GM12891 (cell line): Measurements from ENCODE around the gene PRC1.

Source experiments
- DNase-seq: peaks from one replicate; pipeline ENCODE4 v3.0.0; 2011; ENCODE audit warnings: low spot score; ENCODE audit not compliant: insufficient read length
- FAIRE-seq: peaks from 2 replicates; lab custom pipeline; 2011; peaks lifted over from hg19 to GRCh38; lab: Jason Lieb, UNC
- PAX5 ChIP-seq: IDR thresholded peaks from 2 replicates; pipeline ENCODE4 v1.6.1; 2011; ENCODE audit warnings: low read length, moderate library complexity, mild to moderate bottlenecking; ENCODE audit not compliant: insufficient read depth, severe bottlenecking
- POLR2A ChIP-seq: IDR thresholded peaks from 2 replicates; pipeline ENCODE4 v1.6.1; 2011; ENCODE audit warnings: low read depth, low read length, control low read depth
- POLR2AphosphoS5 ChIP-seq: IDR thresholded peaks from 2 replicates; pipeline ENCODE4 v1.6.1; 2011; ENCODE audit warnings: low read depth, low read length, control low read depth
- POU2F2 ChIP-seq: IDR thresholded peaks from 2 replicates; pipeline ENCODE4 v1.6.1; 2011; ENCODE audit warnings: low read depth, mild to moderate bottlenecking, control low read depth, low read length, moderate library complexity
- SPI1 ChIP-seq: IDR thresholded peaks from 2 replicates; pipeline ENCODE4 v1.6.1; 2011; ENCODE audit warnings: low read depth, low read length, control low read depth
- TAF1 ChIP-seq: IDR thresholded peaks from 2 replicates; pipeline ENCODE4 v1.6.1; 2011; ENCODE audit warnings: low read depth, low read length, control low read depth

Gene PRC1

DNA sequence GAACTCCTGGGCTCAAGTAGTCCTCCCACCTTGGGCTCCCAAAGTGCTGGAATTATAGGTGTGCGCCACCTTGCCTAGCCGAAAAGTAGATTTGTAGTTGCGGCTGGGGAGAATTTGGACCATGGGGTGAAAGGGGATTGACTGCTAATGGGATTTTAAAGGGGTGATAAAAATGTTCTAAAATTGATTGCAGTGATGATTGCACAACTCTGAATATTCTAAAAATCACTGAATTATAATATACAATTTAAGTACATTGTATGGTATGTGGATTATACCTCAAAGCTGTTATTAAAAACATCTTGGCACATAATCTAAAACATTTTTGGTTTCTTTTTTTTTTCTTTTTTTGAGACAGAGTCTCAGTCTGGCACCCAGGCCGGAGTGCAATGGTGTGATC lies 3.9 kb downstream of the PRC1 start:
- DNase-seq (no peak), FAIRE-seq (no peak)
- TF ChIP-seq PAX5 = no peak
- no peak for TF ChIP-seq TAF1
- no peak for TF ChIP-seq POU2F2
- no peak for TF ChIP-seq POLR2A
- TF ChIP-seq SPI1 = no peak
- no peak for TF ChIP-seq POLR2AphosphoS5

GRCh38 chr15:90989040-90989768 lies 5.1 kb downstream of the PRC1 start:
- FAIRE-seq (no peak), DNase-seq (no peak)
- TF ChIP-seq TAF1 (no peak), PAX5 (no peak), POLR2A (no peak), POLR2AphosphoS5 (no peak), SPI1 (no peak), POU2F2 (no peak)

GRCh38 chr15:90988296-90988695 lies 6.0 kb downstream of the PRC1 start:
- no peak for TF ChIP-seq POLR2AphosphoS5
- TF ChIP-seq POU2F2 = no peak
- DNase-seq (no peak), FAIRE-seq (no peak)

DNA sequence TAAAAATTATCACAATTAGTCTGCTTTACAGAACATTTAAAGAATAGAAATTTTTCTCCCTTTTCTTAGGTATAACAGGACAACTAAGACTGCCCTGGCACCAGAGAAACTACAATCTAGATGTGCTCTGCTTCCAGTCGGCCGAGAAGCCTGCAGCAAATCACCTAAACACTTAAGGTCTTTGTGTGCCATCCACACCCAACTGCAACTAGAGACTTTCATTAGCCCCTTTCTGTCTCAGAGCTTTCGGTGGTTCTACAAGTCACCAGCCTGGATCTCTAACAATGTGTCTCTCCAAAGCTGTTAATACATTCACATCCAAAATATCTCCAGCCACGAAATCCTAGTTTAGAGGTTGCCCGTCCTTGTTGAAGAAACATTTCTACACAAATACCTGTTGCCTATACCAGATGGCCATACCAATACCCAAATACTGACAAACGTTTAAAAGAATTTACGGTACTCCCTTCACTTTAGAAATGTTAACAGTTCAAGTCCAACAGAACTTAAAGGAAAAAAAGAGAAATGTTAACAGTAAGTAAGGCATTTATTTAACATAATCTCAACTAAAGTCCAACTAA lies 6.7 kb downstream of the PRC1 start:
- FAIRE-seq (peak; percentile 9), DNase-seq (no peak)
- TF ChIP-seq TAF1 = no peak
- no peak for TF ChIP-seq SPI1
- TF ChIP-seq POLR2AphosphoS5 = no peak
- no peak for TF ChIP-seq PAX5
- TF ChIP-seq POLR2A = no peak
- no peak for TF ChIP-seq POU2F2

DNA sequence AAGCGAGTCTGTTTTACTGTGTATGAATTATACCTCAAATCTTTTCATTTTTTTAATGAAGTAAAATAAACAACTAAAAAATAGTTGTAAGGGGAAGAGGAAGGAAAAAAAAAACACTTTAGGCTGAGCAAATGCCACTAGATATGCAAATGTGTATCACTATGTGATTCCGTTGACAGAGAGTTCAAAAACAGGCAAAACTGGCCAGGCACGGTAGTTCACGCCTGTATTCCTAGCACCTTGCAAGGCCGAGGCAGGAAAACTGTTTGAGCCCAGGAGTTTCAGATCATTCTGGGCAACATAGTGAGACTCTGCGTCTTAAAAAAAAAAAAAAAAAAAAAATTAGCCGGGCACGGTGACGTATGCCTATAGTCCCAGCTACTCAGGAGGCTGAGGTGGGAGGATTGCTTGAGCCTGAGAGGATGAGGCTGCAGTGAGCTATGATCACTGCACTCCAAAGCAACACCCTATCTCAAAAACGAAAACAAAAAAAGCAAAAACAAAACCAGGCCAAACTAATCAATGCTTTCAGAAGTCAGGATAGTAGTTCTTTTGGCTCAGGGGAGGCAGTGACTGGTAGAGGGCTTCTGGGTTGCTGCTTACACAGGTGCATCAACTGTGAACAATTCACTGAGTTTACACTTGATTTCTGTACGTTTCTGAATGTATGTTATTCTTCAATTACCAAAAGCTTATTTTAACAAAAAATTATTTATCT lies 7.4 kb downstream of the PRC1 start:
- no peak for FAIRE-seq
- no peak for DNase-seq
- TF ChIP-seq SPI1 = no peak
- no peak for TF ChIP-seq POLR2A
- no peak for TF ChIP-seq POLR2AphosphoS5
- TF ChIP-seq TAF1 = no peak
- TF ChIP-seq POU2F2 = no peak
- no peak for TF ChIP-seq PAX5

DNA sequence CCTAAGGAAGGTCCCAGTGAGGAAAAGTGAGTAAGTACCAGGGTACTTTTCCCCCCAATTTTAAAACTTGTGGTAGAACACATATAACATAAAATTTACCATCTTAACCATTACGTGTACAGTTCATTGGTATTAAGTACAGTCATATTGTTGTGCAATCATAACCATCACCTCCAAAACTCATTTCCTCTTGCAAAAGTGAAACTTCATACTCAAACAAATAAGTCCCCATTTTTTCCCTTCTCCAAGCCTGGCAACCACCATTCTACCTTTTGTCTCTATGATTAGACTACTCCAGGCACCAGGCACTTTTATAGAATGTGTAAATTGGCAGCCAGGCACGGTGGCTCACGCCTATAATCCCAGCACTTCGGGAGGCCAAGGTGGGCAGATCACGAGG lies 12.2 kb downstream of the PRC1 start:
- peak; percentile 13 for FAIRE-seq
- no peak for DNase-seq
- TF ChIP-seq SPI1 (peak; percentile 42), POLR2AphosphoS5 (no peak)

DNA sequence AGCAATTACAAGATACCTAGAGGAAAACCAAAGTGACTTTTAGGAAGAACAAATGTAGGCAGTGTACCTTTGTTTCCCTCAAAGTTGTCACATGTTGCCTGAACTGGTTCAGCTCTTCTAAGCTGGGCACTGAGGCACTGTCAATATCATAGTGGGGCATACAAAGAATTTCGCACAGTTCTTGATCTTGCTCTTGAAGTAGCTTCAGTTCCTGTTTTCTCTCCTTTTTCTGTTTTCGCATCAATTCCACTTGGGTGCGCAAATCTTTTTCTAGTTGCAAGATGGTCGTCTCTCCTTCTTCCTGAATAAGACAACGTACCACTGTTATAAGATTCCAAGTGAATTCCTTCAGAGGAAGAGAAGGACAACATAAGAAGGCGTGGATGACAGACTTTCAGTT lies 12.7 kb downstream of the PRC1 start:
- DNase-seq = no peak
- peak; percentile 77 for FAIRE-seq
- TF ChIP-seq TAF1 (no peak), SPI1 (peak; percentile 99), POU2F2 (no peak), POLR2A (no peak)

- no peak for TF ChIP-seq SPI1
- FAIRE-seq (no peak), DNase-seq (no peak)
Observed at GRCh38 chr15:90979582-90979981, 14.8 kb downstream of the PRC1 start.

- no peak for DNase-seq
- TF ChIP-seq POLR2AphosphoS5 (no peak), SPI1 (no peak), TAF1 (no peak), POU2F2 (no peak), POLR2A (no peak), PAX5 (no peak)
- no peak for FAIRE-seq
Observed at GRCh38 chr15:90974216-90974615, 20.1 kb downstream of the PRC1 start.

DNA sequence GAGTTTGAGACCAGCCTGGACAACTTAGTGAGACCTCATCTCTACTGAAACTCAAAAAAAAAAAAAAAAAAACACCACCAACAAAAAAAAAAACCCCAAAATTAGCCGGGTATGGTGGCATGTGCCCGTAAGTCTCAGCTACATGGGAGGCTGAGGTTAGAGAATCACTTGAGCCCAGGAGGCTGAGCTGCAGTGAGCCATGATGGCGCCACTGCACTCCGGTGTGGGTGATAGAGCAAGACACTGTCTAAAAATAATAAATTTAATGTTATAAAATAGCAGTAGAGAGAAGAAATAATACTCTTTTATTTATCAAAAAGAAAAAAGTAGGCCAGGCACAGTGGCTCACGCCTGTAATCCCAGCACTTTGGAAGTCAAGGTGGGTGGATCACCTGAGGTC lies 22.2 kb downstream of the PRC1 start:
- no peak for FAIRE-seq
- no peak for DNase-seq
- TF ChIP-seq SPI1 = no peak
- no peak for TF ChIP-seq POU2F2
- no peak for TF ChIP-seq POLR2AphosphoS5
- TF ChIP-seq PAX5 = no peak
- TF ChIP-seq POLR2A = no peak
- TF ChIP-seq TAF1 = no peak

- FAIRE-seq = no peak
- no peak for DNase-seq
Observed at GRCh38 chr15:90970274-90970673, 24.1 kb downstream of the PRC1 start.

More at GRCh38 chr15:90970274-90970673, 24.1 kb downstream of the PRC1 start:
- TF ChIP-seq SPI1 = no peak
- TF ChIP-seq POLR2A = no peak
- no peak for TF ChIP-seq POU2F2
- no peak for TF ChIP-seq TAF1
- no peak for TF ChIP-seq PAX5
- TF ChIP-seq POLR2AphosphoS5 = no peak
